ENCODE data around the gene ELSPBP1. TPM values are rescaled to one million over a fixed set of nuclear protein-coding genes. Genes with fewer than 3 reads are reported as not detected.

Gene ELSPBP1
- total RNA-seq, 1 experiment from 2014 or later = 0.47 TPM

DNA sequence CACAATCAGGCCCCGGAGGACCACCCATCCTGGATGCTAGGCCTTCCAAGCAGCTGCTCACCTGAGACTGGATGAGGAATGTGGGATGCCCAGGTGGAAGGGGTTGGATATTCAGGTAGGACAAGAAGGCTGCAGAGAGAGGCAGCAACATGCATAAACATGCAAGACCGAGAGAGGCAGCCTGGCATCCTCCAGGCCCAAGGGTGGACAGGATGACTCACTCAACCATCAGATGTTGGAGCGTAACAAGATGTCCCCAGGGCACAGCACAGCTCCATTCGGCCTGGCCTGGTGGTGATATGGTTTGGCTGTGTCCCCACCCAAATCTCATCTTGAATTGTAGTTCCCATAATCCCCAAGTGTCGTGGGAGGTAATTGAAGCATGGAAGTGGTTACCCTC lies 59.4 kb downstream of the ELSPBP1 start:
- H3K27ac ChIP-seq (ENCODE audit: low read depth, low read length, poor library complexity, severe bottlenecking) = no peak overlapping the region
- CTCF ChIA-PET = no interaction called here
- H3K36me3 ChIP-seq (ENCODE audit: insufficient read depth, low read length, poor library complexity, severe bottlenecking) = no peaks in the 10 kb centered on the region
- intact Hi-C loops (cut with micrococcal nuclease; ENCODE audit: unreplicated experiment) = no loop called here
- no peaks in the 10 kb centered on the region for H3K9me3 ChIP-seq (ENCODE audit: low read depth, low read length, poor library complexity, severe bottlenecking)
- POLR2A ChIA-PET (ENCODE audit: low non-redundant PET) = no interaction called here
- no peak for DNase-seq (ENCODE audit: low spot score)
- TF ChIP-seq EZH2 (IDR thresholded peaks at IDR 0.05; ENCODE audit: borderline replicate concordance, low read depth, low read length, poor library complexity, severe bottlenecking) = no peak
- no peak for TF ChIP-seq CTCF (conservative IDR thresholded peaks at IDR 0.05; ENCODE audit: low read depth, low read length)
- no peaks in the 10 kb centered on the region for H3K27me3 ChIP-seq (replicated peaks; ENCODE audit: insufficient read depth, low read depth, low read length, poor library complexity)
- H3K4me3 ChIP-seq (ENCODE audit: low read depth, low read length, poor library complexity, severe bottlenecking) = no peak overlapping the region
- no peaks in the 10 kb centered on the region for H3K4me1 ChIP-seq (ENCODE audit: insufficient read depth, low read length, poor library complexity, severe bottlenecking)
- no TSS peak for BruUV-seq (replicated peaks)

DNA sequence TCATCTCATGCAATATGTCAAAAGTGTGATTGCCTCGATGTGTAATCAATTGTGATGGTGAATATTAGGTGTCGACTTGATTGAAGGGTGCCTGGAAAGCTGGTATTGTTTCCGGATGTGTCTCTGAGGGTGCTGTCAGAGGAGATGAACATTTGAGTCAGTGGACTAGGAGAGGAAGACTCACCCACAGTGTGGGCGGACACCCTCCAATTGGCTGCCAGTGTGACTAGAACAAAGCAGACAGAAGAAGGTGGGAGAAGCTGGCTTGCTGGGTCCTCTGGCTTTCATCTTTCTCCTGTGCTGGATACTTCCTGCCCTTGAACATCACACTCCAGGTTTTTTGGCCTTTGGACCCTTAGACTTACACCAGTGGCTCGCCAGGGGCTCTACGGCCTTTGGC lies 64.9 kb downstream of the ELSPBP1 start:
- CTCF ChIA-PET = interaction anchor here (0.6 kb wide), 1 partner anchor 268 kb away, joined by 4 read pairs; no protein-coding TSS in a partner anchor
- no TSS peak for BruUV-seq (replicated peaks)
- TF ChIP-seq CTCF (conservative IDR thresholded peaks at IDR 0.05; ENCODE audit: low read depth, low read length) (no peak), EZH2 (IDR thresholded peaks at IDR 0.05; ENCODE audit: borderline replicate concordance, low read depth, low read length, poor library complexity, severe bottlenecking) (no peak)
- H3K27me3 ChIP-seq (replicated peaks; ENCODE audit: insufficient read depth, low read depth, low read length, poor library complexity) = no peaks in the 10 kb centered on the region
- no peaks in the 10 kb centered on the region for H3K36me3 ChIP-seq (ENCODE audit: insufficient read depth, low read length, poor library complexity, severe bottlenecking)
- H3K4me3 ChIP-seq (ENCODE audit: low read depth, low read length, poor library complexity, severe bottlenecking) = no peak overlapping the region
- no peaks in the 10 kb centered on the region for H3K9me3 ChIP-seq (ENCODE audit: low read depth, low read length, poor library complexity, severe bottlenecking)
- no peak overlapping the region for H3K27ac ChIP-seq (ENCODE audit: low read depth, low read length, poor library complexity, severe bottlenecking)
- DNase-seq (ENCODE audit: low spot score) = no peak
- intact Hi-C loops (cut with micrococcal nuclease; ENCODE audit: unreplicated experiment) = no loop called here
- no peaks in the 10 kb centered on the region for H3K4me1 ChIP-seq (ENCODE audit: insufficient read depth, low read length, poor library complexity, severe bottlenecking)
- POLR2A ChIA-PET (ENCODE audit: low non-redundant PET) = no interaction called here

DNA sequence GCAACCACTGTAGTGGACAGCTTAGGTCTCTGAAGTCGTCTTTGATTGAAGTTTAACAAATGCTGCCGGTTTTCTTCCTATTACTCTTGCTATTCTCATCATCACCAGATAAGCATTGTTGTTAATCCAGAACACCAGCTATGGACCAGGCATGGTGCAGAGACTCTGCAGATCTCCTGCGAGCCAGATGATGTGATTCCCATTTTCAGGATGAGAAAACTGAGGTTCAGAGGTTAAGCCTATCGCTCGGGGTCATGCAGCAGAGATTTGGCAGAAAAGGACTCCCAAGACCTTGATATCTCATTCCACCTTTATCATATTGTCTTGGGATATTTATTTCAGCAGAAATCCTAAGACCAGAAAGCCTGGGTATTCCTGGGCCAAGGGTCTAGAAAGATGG lies 65.9 kb downstream of the ELSPBP1 start:
- no peaks in the 10 kb centered on the region for H3K27me3 ChIP-seq (replicated peaks; ENCODE audit: insufficient read depth, low read depth, low read length, poor library complexity)
- no peaks in the 10 kb centered on the region for H3K9me3 ChIP-seq (ENCODE audit: low read depth, low read length, poor library complexity, severe bottlenecking)
- H3K4me1 ChIP-seq (ENCODE audit: insufficient read depth, low read length, poor library complexity, severe bottlenecking) = no peaks in the 10 kb centered on the region
- intact Hi-C loops (cut with micrococcal nuclease; ENCODE audit: unreplicated experiment) = no loop called here
- no TSS peak for BruUV-seq (replicated peaks)
- no peak overlapping the region for H3K4me3 ChIP-seq (ENCODE audit: low read depth, low read length, poor library complexity, severe bottlenecking)
- no peaks in the 10 kb centered on the region for H3K36me3 ChIP-seq (ENCODE audit: insufficient read depth, low read length, poor library complexity, severe bottlenecking)
- no peak overlapping the region for H3K27ac ChIP-seq (ENCODE audit: low read depth, low read length, poor library complexity, severe bottlenecking)
- no peak for TF ChIP-seq EZH2 (IDR thresholded peaks at IDR 0.05; ENCODE audit: borderline replicate concordance, low read depth, low read length, poor library complexity, severe bottlenecking)
- TF ChIP-seq CTCF (conservative IDR thresholded peaks at IDR 0.05; ENCODE audit: low read depth, low read length) = no peak
- CTCF ChIA-PET = interaction anchor here (0.5 to 0.7 kb wide), 2 partner anchors 43 to 55 kb away, joined by 3 to 9 read pairs; no protein-coding TSS in a partner anchor
- no peak for DNase-seq (ENCODE audit: low spot score)
- POLR2A ChIA-PET (ENCODE audit: low non-redundant PET) = no interaction called here

All from A673 (cell line).